AG09319 (cell line): Measurements from ENCODE around the gene CCT6B.

ENCODE experiments used
- DNase-seq: peaks from one replicate; pipeline ENCODE4 v3.0.0-alpha.2; 2010; ENCODE audit warnings: low read depth; ENCODE audit errors: extremely low read depth
- TF ChIP-seq, protein P1 (sequence below): IDR thresholded peaks from 2 replicates; pipeline ENCODE4 v1.5.1; 2011; ENCODE audit warnings: low read depth, mild to moderate bottlenecking, inconsistent platforms, low read length, moderate library complexity

The CCT6B gene, protein sequence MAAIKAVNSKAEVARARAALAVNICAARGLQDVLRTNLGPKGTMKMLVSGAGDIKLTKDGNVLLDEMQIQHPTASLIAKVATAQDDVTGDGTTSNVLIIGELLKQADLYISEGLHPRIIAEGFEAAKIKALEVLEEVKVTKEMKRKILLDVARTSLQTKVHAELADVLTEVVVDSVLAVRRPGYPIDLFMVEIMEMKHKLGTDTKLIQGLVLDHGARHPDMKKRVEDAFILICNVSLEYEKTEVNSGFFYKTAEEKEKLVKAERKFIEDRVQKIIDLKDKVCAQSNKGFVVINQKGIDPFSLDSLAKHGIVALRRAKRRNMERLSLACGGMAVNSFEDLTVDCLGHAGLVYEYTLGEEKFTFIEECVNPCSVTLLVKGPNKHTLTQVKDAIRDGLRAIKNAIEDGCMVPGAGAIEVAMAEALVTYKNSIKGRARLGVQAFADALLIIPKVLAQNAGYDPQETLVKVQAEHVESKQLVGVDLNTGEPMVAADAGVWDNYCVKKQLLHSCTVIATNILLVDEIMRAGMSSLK

DNA sequence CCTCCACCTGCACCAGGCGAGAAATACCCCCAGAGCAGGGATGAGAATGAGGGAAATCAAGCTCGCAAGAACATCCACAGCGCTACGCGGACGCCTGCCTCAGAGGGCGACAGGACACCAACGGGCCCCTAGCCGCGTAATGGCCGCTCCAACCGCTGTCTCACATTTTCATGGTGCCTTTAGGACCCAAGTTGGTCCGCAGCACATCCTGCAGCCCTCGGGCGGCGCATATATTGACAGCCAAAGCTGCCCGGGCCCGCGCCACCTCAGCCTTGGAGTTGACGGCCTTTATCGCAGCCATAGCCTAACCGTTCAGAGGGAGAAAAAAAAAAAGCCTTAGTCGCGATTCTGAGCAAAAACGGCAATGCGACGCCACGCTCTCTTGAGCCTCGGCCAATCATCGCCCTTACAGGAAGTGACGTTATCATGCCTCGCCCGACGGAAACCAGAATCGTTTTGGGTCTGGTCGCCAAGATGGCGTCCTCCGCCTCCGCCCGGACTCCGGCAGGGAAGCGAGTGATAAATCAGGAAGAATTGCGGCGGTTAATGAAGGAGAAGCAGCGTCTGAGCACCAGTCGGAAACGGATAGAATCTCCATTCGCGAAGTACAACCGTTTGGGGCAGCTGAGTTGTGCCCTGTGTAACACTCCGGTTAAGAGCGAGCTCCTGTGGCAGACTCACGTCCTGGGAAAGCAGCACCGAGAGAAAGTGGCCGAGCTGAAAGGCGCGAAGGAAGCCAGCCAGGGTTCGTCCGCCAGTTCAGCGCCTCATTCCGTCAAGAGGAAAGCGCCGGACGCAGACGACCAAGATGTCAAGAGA lies at the start of gene CCT6B, which contains the start of gene ZNF830:
Gene CCT6B, minus strand, starts transcription at position 368 of the 819 bp plus-strand sequence. Its CDS starts 67 bp downstream, at position 301.
Gene ZNF830, plus strand, starts transcription at position 448 of the 819 bp plus-strand sequence. Its CDS starts 27 bp downstream, at position 475.
- DNase-seq = peak; percentile 85
- TF ChIP-seq, protein P1, sequence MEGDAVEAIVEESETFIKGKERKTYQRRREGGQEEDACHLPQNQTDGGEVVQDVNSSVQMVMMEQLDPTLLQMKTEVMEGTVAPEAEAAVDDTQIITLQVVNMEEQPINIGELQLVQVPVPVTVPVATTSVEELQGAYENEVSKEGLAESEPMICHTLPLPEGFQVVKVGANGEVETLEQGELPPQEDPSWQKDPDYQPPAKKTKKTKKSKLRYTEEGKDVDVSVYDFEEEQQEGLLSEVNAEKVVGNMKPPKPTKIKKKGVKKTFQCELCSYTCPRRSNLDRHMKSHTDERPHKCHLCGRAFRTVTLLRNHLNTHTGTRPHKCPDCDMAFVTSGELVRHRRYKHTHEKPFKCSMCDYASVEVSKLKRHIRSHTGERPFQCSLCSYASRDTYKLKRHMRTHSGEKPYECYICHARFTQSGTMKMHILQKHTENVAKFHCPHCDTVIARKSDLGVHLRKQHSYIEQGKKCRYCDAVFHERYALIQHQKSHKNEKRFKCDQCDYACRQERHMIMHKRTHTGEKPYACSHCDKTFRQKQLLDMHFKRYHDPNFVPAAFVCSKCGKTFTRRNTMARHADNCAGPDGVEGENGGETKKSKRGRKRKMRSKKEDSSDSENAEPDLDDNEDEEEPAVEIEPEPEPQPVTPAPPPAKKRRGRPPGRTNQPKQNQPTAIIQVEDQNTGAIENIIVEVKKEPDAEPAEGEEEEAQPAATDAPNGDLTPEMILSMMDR = no peak

DNA sequence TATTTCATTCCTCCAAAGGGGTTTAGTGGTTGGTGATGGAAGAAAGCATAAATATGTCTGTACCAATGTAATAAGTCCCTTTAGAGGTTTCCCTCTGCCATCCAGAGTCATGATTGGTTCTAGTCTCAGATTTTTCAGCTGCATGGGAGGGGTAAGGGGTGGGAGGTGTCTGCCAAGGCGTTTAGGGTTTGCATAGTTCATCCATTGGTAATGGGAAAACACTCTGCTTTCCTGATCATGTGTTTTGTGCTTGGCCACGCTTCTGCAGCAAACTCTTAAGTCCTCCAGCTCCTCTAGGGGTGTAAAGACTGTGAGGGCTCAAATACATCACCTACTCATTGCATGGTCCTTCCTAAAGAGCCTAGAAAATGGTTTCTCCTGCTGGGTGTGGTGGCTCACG lies 48.8 kb upstream of the CCT6B start:
- TF ChIP-seq, protein P1 = no peak
- DNase-seq = no peak

DNA sequence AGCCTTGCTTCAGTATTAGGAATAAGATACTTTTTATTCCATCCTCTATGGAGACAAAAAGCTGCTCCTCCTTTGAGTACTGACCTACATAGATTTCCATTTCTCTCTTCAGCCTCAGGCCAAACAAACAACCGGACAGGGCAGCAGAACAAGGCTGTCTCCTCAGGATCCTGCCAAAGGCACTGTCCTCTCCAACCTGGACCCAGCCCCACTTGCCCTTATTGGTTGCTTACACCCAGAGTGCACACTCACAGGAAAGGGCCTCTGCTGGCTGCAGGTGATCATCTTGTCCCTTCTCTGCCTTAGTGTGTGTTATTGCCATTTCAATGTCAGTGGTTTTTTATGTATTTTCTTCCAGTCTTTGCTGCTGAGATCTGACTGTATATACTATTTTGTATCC lies 45.7 kb upstream of the CCT6B start:
- TF ChIP-seq, protein P1 = no peak
- no peak for DNase-seq

DNA sequence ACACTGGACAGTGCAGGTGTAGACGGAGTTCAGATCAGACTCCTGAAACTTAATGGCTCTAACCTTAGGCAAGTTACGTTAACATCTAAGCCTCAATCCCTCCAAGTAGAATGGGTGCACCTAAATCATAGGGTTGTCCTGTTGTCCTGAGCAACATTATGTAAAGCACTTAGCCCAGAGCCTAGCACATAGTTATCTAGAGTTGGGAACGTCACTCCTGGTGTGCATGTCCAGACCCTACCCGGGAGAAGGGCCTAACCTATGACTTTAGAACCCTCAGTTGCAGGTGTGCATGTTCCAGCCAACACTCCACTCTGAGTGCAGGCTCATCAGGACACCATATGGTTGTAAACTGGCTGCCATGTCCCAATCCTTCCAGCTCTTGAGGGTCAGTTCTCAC lies 45.1 kb upstream of the CCT6B start:
- TF ChIP-seq, protein P1 = no peak
- DNase-seq = no peak

DNA sequence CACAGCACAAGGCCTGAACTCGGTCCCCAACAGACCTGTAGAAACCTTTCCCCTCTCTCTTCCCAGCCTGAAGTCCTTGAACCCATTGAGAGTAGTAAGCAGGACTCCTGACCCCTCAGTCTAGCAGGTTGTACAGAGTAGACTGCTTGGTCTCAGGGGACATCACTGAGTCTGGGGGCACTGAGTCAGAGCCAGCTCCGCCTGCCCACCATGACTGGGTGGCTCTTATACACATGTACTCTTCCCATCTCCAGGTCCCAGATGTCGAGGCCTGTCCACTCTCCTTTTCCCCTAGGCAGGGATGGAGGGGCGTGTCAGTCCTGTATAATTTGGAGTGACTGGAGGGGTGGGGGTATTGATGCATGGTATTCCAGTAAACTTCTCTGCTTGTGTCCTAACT lies 42.5 kb upstream of the CCT6B start:
- DNase-seq = no peak
- TF ChIP-seq, protein P1 = no peak

DNA sequence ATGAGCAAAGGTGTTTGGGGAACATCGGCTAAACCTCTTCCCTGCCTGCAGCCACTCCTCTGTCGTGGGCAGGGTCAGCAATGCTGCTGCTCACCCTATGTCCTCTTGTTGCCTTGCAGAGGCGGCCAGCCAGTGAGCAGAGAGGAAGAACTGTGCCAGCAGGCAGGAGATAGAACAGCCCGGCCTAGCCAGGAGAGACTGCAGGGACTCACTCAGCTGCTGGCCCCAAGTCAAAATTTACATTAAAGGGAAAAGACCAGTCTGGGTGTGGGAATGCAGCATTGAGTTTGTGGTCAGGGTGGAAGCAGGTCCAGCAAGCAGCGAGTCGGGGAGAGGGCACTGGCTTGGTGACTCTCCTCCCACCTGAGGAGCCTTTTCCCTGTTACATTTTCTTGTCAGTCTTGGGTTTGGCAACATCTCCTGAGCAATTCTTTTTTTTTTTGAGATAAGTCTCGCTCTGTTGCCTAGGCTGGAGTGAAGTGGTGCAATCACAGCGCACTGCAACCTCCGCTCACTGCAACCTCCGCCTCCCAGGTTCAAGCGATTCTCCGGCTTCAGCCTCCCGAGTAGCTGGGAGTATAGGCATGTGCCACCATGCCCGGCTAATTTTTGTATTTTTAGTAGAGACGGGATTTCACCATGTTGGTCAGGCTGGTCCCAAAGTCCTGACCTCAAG lies 41.8 kb upstream of the CCT6B start:
- TF ChIP-seq, protein P1 = no peak
- no peak for DNase-seq
